ENCODE results near the gene LYPD6.

The LYPD6 gene

GRCh38 chr2:149448315-149448714 lies 117.9 kb downstream of the LYPD6 start:
- in situ Hi-C loops (cut with MboI; ENCODE audit: low sequenced_read_pairs), result no loop called here

- in situ Hi-C loops (cut with MboI; ENCODE audit: low sequenced_read_pairs), result no loop called here
These were observed 118.6 kb downstream of the LYPD6 start for GRCh38 chr2:149449017-149449416.

- in situ Hi-C loops (cut with MboI; ENCODE audit: low sequenced_read_pairs), result no loop called here
These were observed 121.2 kb downstream of the LYPD6 start for GRCh38 chr2:149451417-149452165.

DNA sequence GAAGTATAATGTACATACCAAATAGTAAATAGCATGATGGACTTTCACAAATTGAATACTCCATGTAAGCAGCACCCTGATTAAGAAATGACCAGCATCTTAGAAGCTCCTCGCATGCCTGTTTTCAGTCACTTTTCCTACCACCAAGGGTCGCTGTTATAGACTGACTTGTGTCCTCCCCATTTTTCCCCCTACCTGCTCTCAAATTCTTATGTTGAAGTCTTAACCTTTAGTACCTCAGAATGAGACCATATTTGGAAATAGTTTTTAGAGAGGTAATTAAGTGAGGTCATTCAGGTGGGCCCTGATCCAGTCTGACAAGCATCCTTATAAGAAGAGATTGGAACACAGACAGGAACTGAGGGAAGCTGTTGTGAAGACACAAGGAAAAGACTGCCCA lies 125.9 kb downstream of the LYPD6 start:
- in situ Hi-C loops (cut with MboI; ENCODE audit: low sequenced_read_pairs), result no loop called here

DNA sequence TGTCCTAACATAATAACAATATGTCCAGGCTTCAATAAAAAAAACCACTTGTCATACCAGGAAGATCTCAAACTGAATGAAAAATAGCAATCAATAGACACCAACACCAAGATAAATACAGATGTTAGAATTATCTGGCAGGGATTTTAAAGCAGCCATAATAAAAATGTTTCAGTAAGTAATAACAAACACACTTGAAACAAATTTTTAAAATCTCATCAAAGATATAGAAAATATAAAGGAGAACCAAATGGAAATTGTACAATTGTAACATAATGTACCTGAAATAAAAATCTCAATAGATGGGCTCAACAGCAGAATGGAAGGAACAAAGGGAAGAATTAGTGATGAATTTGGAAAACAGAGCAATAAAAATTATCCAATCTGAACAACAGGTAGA lies 128.1 kb downstream of the LYPD6 start:
- in situ Hi-C loops (cut with MboI; ENCODE audit: low sequenced_read_pairs), result no loop called here

DNA sequence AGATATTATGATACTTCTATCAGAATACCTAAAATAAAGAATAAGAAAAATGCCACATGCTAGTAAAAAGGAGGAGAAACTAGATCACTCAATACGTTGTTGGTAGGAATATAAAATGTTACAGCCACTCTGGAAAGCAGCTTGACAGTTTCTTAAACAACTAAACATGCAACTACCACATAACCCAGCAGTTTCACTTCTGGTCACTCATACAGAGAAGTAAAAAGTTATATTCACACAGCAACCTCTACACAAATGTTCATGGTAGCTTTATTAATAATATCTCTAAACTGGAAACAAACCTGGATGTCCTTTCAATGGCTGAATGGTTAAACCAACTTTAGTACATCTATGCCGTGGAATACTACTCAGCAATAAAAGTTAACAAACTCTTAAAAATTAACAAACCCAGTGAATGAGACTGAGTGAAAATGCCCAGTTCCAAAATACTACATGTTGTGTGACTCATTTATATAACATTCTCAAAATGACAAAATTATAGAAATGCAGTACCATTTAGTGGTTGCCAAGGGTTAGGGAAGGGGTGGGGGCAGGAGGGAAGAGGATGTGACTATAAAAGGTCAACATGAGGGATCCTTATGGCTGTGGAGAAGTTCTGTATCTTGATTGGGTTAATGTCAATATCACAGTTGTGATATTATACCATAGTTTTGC lies 133.1 kb downstream of the LYPD6 start:
- in situ Hi-C loops (cut with MboI; ENCODE audit: low sequenced_read_pairs), result no loop called here

DNA sequence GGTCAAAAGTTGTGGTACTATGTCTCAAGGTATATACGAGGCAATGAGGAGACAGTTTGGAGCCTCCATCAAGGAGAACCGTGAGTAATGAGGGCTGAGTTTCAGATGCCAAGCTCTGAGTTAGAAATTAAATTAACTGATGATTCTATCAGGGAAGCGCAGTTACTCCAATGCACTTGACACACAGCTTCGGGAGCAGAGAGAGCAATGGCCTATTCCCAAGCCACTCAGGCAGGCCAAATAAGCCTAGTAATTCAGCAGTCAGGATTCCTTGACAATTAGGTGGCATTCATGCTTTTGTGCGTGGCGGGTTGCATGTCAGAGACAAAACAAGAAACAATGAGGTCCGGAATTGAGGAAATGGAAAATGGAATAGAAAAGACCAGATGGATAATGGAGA lies 134.0 kb downstream of the LYPD6 start:
- in situ Hi-C loops (cut with MboI; ENCODE audit: low sequenced_read_pairs), result no loop called here

DNA sequence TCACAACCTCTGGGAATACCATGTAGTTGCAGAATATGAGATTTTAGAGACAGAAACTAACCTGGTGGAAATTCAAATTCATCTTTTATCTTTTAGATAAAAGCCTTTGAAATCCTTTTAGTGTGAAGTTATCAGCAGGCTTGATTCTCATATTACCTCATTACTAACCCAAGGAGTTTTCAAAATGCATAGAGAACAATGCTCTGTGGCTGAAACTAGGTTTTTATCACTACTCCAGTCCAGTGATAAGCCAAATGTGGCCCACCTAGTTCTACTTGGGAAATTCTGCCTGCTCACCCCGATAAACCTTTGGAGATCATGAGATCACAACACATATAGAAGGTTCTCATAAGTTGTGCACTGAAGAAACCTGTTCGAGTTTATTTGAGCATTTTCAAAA lies 135.5 kb downstream of the LYPD6 start:
- in situ Hi-C loops (cut with MboI; ENCODE audit: low sequenced_read_pairs), result no loop called here

DNA sequence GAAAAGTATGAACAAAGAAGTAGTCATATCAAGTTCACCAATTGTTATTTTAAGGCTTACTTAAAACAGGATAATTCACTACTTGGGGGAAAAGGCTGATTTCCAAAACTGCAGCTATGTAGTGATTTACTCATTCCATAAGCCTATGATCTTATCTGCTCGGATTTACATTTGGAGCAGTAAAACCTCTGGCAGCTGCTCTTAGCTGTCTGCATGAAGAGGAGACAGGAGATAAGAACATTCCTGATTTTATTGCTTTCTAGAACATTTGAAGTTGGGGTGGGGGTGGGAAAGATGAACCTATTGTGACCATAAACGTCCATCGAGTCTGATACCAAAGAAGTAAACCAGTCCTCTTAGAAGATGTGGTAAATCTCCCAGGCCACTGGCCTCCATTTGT lies 136.2 kb downstream of the LYPD6 start:
- in situ Hi-C loops (cut with MboI; ENCODE audit: low sequenced_read_pairs), result no loop called here

DNA sequence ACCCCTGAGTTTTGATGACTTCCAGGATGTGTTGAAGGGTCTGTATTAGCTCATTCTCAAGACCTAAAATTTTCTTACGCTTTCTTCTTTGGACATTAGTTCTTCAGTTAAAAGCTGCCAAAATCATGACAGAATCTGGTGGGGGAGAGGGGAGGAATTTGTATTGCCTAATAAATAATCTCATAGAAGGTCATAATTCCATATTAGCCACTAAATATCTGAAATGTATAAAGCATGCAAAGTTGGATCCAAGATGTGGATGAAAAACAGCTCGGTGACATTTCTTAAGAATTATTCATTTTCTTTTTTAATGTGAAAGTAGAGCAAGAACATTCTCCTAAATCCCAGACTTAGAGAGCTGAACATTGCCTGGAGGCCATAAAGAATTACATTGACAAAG lies 137.0 kb downstream of the LYPD6 start:
- in situ Hi-C loops (cut with MboI; ENCODE audit: low sequenced_read_pairs), result no loop called here

- in situ Hi-C loops (cut with MboI; ENCODE audit: low sequenced_read_pairs), result no loop called here
These were observed 138.2 kb downstream of the LYPD6 start for GRCh38 chr2:149468636-149469035.

DNA sequence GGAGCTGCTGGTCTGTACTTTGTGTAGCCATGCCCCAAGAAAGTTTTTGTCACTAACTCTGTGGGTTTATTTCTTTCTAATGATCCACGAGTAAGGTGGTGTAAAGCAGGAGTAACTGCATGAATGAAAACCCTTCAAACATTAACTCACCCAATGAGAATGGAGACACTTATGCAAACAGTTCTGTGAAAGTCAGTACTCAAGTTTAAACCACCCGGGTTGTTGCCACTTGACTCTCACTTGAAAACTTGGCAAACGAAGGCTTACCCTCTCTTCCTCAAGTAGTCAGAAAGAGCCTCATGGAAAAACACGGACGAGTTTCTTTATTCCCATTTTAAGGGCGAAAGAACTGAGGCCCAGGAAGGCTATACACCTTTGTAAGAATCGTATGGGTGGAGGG lies 139.7 kb downstream of the LYPD6 start:
- in situ Hi-C loops (cut with MboI; ENCODE audit: low sequenced_read_pairs), result no loop called here

GRCh38 chr2:149472413-149472812 lies 142.0 kb downstream of the LYPD6 start:
- in situ Hi-C loops (cut with MboI; ENCODE audit: low sequenced_read_pairs), result no loop called here

GRCh38 chr2:149473068-149473467 lies 142.7 kb downstream of the LYPD6 start:
- in situ Hi-C loops (cut with MboI; ENCODE audit: low sequenced_read_pairs), result no loop called here

- in situ Hi-C loops (cut with MboI; ENCODE audit: low sequenced_read_pairs), result no loop called here
These were observed 143.1 kb downstream of the LYPD6 start for GRCh38 chr2:149473521-149473920.

- in situ Hi-C loops (cut with MboI; ENCODE audit: low sequenced_read_pairs), result no loop called here
These were observed 152.7 kb downstream of the LYPD6 start for GRCh38 chr2:149483004-149483605.

DNA sequence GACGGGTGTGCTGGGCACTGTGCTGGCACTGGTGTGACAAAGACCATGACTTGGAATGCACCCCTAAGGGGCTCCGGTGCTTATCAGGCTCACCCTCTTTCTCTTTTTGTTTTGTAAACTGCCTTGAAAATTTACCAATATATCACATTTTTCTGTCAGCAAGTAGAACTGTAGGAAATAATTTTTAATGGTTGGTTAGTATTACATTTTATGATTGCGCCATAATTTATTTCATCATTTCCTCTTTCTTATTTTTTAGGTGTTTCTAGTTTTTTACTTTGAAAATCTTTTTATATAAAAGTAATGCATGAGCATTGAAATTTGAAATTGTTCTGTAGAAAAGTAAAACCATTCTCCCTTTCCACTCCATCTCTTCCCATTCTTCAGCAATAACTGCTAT lies 156.3 kb downstream of the LYPD6 start:
- in situ Hi-C loops (cut with MboI; ENCODE audit: low sequenced_read_pairs), result no loop called here

GRCh38 chr2:149487189-149487588 lies 156.8 kb downstream of the LYPD6 start:
- in situ Hi-C loops (cut with MboI; ENCODE audit: low sequenced_read_pairs), result no loop called here

DNA sequence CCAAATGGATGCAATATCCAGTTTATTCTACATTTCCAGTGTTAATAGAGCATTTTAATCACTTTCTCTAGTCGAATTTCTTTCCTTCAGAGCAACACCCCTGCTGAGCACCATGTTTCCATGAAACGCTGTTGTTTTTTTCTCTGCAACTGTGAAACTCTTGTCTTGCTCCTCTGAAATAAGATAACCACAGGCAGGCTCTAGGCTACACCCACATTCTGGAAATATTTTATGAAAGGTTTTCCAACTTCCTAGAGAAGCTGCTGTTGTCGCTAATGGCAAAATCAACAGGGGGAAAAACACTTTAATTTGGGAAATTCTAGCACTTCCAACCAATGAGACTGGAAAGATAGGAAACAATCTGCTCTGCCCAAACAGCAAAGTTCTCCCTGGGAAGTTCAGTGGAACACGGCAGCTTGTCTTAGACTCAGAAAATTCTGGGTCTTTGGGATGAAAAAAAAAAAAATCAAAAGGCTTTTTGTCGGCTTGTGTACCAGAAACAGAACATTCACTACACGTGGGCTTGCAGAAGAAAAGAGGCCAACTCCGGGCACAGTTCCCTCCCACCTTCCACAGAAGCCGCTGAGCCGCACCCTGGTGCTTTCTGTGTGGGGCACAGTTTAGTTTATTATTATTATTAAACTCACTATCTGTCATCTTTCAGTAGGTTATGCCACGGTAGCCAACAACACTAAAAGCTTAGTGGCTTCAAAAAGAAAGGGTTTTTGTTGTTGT lies 158.5 kb downstream of the LYPD6 start:
- in situ Hi-C loops (cut with MboI; ENCODE audit: low sequenced_read_pairs), result no loop called here

GRCh38 chr2:149489452-149489851 lies 159.1 kb downstream of the LYPD6 start:
- in situ Hi-C loops (cut with MboI; ENCODE audit: low sequenced_read_pairs), result no loop called here

DNA sequence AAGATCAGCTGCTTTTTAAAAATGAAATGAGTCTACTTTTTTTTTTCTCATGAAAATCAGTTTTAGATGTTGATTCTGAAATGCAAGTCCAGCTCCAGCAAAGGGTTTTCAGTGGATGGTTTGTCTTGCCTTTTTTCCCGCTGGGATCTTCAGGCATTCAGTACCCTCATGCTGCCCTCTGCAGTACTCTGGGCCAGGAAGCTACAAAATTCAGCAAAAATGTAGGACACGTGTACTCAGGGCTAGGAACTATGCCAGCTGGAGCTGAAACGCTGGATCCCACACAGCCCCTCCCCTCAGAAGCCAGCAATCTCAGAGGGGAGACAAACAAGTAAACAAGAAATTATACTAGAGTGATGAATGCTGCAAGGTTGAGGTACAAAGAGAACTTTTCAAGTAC lies 159.9 kb downstream of the LYPD6 start:
- in situ Hi-C loops (cut with MboI; ENCODE audit: low sequenced_read_pairs), result no loop called here

GRCh38 chr2:149492923-149493322 lies 162.5 kb downstream of the LYPD6 start:
- in situ Hi-C loops (cut with MboI; ENCODE audit: low sequenced_read_pairs), result no loop called here

Measured in HL-60/S4 (cell line).